Measurements from ENCODE around the gene WDR93. TPM values are rescaled to one million over a fixed set of nuclear protein-coding genes. Genes with fewer than 3 reads are reported as not detected.

WDR93 gene
- total RNA-seq, 1 experiment from 2014 or later = not detected

DNA sequence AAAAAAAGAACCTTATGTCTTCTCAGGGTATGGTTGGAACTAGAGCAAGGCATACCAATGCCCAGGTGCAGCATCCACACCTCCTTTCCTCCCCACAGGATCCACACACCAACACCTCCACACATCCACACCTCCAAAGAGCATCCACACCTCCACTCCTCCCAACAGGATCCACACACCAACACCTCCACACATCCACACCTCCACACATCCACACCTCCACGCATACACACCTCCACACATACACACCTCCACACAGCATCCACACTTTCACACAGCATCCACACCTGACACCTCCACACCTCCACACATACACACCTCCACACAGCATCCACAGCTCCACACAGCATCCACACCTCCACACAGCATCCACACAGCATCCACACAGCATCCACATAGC is 55.2 kb downstream of the WDR93 start:
- Mint-ChIP-seq H3K36me3 (ENCODE audit: insufficient read depth in 1 of 3, low read depth in 3 of 3) (peaks cover 0 to 3% (median 0%) of the 10 kb centered on the region in 3 experiments; a peak in 1 of 7 replicates), H3K4me3 (no peak overlapping the region), H3K4me1 (peaks cover 14 to 21% of the 10 kb centered on the region in 2 experiments), H3K27ac (no peak overlapping the region), H3K27me3 (ENCODE audit: low read depth) (peaks cover 16% of the 10 kb centered on the region), H3K9me3 (no peaks in the 10 kb centered on the region; a peak in 1 of 5 replicates)
- no peak overlapping the region for H3K4me2 ChIP-seq (ENCODE audit: insufficient read depth, insufficient read length, low read length)
- no peak overlapping the region for H4K5ac ChIP-seq (ENCODE audit: insufficient read length, low read depth, low read length)
- no peak overlapping the region for H3K4ac ChIP-seq (ENCODE audit: low read depth, low read length)
- H3K14ac ChIP-seq (ENCODE audit: insufficient read depth, low read length) = no peak overlapping the region; the same call in 1 of the 2 replicates
- H3K4me1 ChIP-seq (ENCODE audit: insufficient read depth, low read length) = no peaks in the 10 kb centered on the region; the same call in 1 of the 2 replicates
- H2AK5ac ChIP-seq (ENCODE audit: insufficient read length, low read length) = no peak overlapping the region
- H3K56ac ChIP-seq (ENCODE audit: insufficient read length, low read depth, low read length) = no peak overlapping the region
- no peaks in the 10 kb centered on the region for H3K79me1 ChIP-seq (ENCODE audit: insufficient read depth, low read depth, low read length, poor library complexity, severe bottlenecking)
- no peak overlapping the region for H2BK5ac ChIP-seq (ENCODE audit: insufficient read length, low read length)
- no peaks in the 10 kb centered on the region for H4K20me1 ChIP-seq (ENCODE audit: control insufficient read depth, insufficient read depth, insufficient read length)
- no peak overlapping the region for H4K91ac ChIP-seq (ENCODE audit: insufficient read length, low read depth, low read length)
- H3K27ac ChIP-seq (ENCODE audit: insufficient read length, low read depth, low read length) = no peak overlapping the region
- peaks cover 34% of the 10 kb centered on the region for H3K27me3 ChIP-seq (ENCODE audit: insufficient read depth, low read length)
- no peak for DNase-seq
- no peaks in the 10 kb centered on the region for H3K79me2 ChIP-seq (ENCODE audit: insufficient read depth, low read length)
- H2BK12ac ChIP-seq (ENCODE audit: insufficient read length, low read depth, low read length) = no peak overlapping the region
- no peak overlapping the region for H2BK15ac ChIP-seq (ENCODE audit: low read depth, low read length)
- no peak overlapping the region for H3T11ph ChIP-seq (ENCODE audit: low read length)
- H3K23me2 ChIP-seq (ENCODE audit: insufficient read length, low read depth, low read length, poor library complexity, severe bottlenecking) = peaks cover 8% of the 10 kb centered on the region
- TF ChIP-seq, protein P1, sequence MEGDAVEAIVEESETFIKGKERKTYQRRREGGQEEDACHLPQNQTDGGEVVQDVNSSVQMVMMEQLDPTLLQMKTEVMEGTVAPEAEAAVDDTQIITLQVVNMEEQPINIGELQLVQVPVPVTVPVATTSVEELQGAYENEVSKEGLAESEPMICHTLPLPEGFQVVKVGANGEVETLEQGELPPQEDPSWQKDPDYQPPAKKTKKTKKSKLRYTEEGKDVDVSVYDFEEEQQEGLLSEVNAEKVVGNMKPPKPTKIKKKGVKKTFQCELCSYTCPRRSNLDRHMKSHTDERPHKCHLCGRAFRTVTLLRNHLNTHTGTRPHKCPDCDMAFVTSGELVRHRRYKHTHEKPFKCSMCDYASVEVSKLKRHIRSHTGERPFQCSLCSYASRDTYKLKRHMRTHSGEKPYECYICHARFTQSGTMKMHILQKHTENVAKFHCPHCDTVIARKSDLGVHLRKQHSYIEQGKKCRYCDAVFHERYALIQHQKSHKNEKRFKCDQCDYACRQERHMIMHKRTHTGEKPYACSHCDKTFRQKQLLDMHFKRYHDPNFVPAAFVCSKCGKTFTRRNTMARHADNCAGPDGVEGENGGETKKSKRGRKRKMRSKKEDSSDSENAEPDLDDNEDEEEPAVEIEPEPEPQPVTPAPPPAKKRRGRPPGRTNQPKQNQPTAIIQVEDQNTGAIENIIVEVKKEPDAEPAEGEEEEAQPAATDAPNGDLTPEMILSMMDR (conservative IDR thresholded peaks at IDR 0.05) = no peak
- no peak overlapping the region for H2BK20ac ChIP-seq (ENCODE audit: low read depth, low read length, poor library complexity, severe bottlenecking)
- no peak overlapping the region for H2AFZ ChIP-seq (ENCODE audit: low read length)
- H4K8ac ChIP-seq (replicated peaks; ENCODE audit: insufficient read length, low read depth, low read length) = no peak overlapping the region
- H2BK120ac ChIP-seq (ENCODE audit: low read depth, low read length, poor library complexity, severe bottlenecking) = no peak overlapping the region
- no peak overlapping the region for H3K18ac ChIP-seq (ENCODE audit: insufficient read length, low read depth, low read length)
- H3K9ac ChIP-seq (ENCODE audit: extremely low read depth, insufficient read length, low read length) = no peak overlapping the region
- no peak overlapping the region for H3K23ac ChIP-seq (ENCODE audit: insufficient read length, low read depth, low read length)
- WGBS (ENCODE audit: extremely low coverage, insufficient read length, low lambda C conversion rate) = 100% methylated on average over 1 of the region's 1 CpG
- H3K9me3 ChIP-seq (ENCODE audit: control insufficient read depth, low read depth, low read length) = no peaks in the 10 kb centered on the region
